PFSK-1 (cell line): Measurements from ENCODE around the gene PPP6R1.

Source experiments
- FOXP2 ChIP-seq: optimal IDR thresholded peaks from 2 replicates; pipeline ENCODE3; 2011; ENCODE audit warnings: borderline replicate concordance, control low read depth, inconsistent platforms; ENCODE audit not compliant: insufficient read depth; ENCODE audit errors: extremely low read length, extremely low read depth
- POLR2AphosphoS5 ChIP-seq: IDR thresholded peaks from 2 replicates; pipeline ENCODE4 v1.6.1; 2012; ENCODE audit warnings: low read depth, mild to moderate bottlenecking, control low read depth, low read length, moderate library complexity
- REST ChIP-seq, 2 experiments: IDR thresholded peaks; 2 replicates each; pipeline versions ENCODE4 v1.6.1 to v1.8.0; 2011 to 2012; ENCODE audit warnings: low read depth in 2 of 2, low read length in 2 of 2, control low read depth in 1 of 2, inconsistent platforms in 1 of 2, mild to moderate bottlenecking in 1 of 2, moderate library complexity in 1 of 2; ENCODE audit not compliant: insufficient read depth in 1 of 2
- SIN3A ChIP-seq: IDR thresholded peaks from 2 replicates; pipeline ENCODE4 v1.6.1; 2012; ENCODE audit warnings: mild to moderate bottlenecking, low read length, moderate library complexity, borderline replicate concordance; ENCODE audit not compliant: insufficient read depth
- TAF1 ChIP-seq: IDR thresholded peaks from 2 replicates; pipeline ENCODE4 v1.6.1; 2012; ENCODE audit warnings: low read length, control low read depth, borderline replicate concordance; ENCODE audit not compliant: insufficient read depth

PPP6R1 gene

GRCh38 chr19:55301459-55302317, 42.9 kb upstream of the PPP6R1 start:
- TF ChIP-seq POLR2AphosphoS5 = peak; percentile 59
- 0 out of 2 replicates have a peak, but pooled peaks have one; percentile 28 for TF ChIP-seq TAF1
- TF ChIP-seq FOXP2 = no peak
- no peak for TF ChIP-seq SIN3A
- TF ChIP-seq REST (IDR thresholded peaks at IDR 0.05; ENCODE audit: insufficient read depth in 1 of 2, low read depth in 2 of 2, low read length in 2 of 2) = no peak

- no peak for TF ChIP-seq POLR2AphosphoS5
- no peak for TF ChIP-seq REST (IDR thresholded peaks at IDR 0.05; ENCODE audit: insufficient read depth in 1 of 2, low read depth in 2 of 2, low read length in 2 of 2)
- no peak for TF ChIP-seq FOXP2
- no peak for TF ChIP-seq SIN3A
- no peak for TF ChIP-seq TAF1
Measured at GRCh38 chr19:55300886-55301458, 42.2 kb upstream of the PPP6R1 start.

GRCh38 chr19:55299991-55300390, 41.2 kb upstream of the PPP6R1 start:
- no peak for TF ChIP-seq TAF1
- TF ChIP-seq FOXP2 = no peak
- TF ChIP-seq SIN3A = no peak
- TF ChIP-seq POLR2AphosphoS5 = no peak
- TF ChIP-seq REST (IDR thresholded peaks at IDR 0.05; ENCODE audit: insufficient read depth in 1 of 2, low read depth in 2 of 2, low read length in 2 of 2) = no peak

GRCh38 chr19:55297267-55297666, 38.5 kb upstream of the PPP6R1 start:
- TF ChIP-seq REST (IDR thresholded peaks at IDR 0.05; ENCODE audit: insufficient read depth in 1 of 2, low read depth in 2 of 2, low read length in 2 of 2) = no peak
- no peak for TF ChIP-seq SIN3A
- no peak for TF ChIP-seq POLR2AphosphoS5
- TF ChIP-seq TAF1 = no peak
- no peak for TF ChIP-seq FOXP2
